Rectal smooth muscle tissue (tissue), 1 donor: ENCODE data around the gene GALNT9.
A peak's percentile ranks its signal among the peaks of the same experiment; 100 is the strongest.

ENCODE experiments used
- H3K27ac ChIP-seq: one replicate; pipeline ENCODE4 v1.7.0; 2013; ENCODE audit warnings: low read depth, low read length, inconsistent platforms
- H3K27me3 ChIP-seq: one replicate; pipeline ENCODE4 v1.7.0; 2013; ENCODE audit warnings: low read length; ENCODE audit not compliant: control insufficient read depth, insufficient read depth
- H3K36me3 ChIP-seq: one replicate; pipeline ENCODE4 v1.7.0; 2013; ENCODE audit warnings: low read length; ENCODE audit not compliant: control insufficient read depth, insufficient read depth
- H3K4me1 ChIP-seq: one replicate; pipeline ENCODE4 v1.7.0; 2013; ENCODE audit warnings: low read length; ENCODE audit not compliant: control insufficient read depth, insufficient read depth
- H3K4me3 ChIP-seq: one replicate; pipeline ENCODE4 v1.7.0; 2013; ENCODE audit warnings: low read length
- H3K9ac ChIP-seq: one replicate; pipeline ENCODE4 v1.7.0; 2013; ENCODE audit warnings: low read length

The GALNT9 gene

DNA sequence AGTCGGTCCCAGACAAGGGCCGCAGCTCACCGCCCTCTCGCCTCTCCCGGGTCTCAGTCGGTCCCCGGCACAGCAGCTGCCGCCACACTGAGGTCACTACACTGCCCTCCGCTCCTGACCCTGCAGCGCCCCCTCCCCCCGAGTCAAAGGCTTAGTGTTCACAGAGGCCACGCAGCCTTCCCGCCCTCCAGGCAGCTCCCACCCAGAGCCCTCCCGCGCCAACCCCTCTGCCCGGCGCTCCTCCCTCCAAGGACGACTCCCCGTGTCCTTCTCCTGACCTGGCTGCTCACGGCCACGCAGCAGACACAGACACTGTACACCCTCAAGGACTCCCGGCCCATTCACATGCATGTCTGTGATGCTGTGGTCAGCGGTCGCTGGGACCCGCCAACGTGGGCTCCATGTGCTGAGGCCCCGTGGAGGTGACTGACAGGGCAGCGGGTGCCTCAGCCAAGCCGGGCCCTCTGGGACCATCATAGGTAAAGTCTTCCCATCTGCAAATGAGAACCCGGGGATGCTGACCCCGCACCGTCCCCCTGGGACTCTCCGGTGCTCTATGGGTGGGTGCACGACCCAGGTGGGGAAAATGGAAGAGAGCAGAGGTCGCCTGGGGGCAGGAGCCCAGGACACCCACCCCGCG is 16.3 kb upstream of the GALNT9 start:
- peaks cover 10% of the 10 kb centered on the region for H3K4me1 ChIP-seq
- no peak overlapping the region for H3K4me3 ChIP-seq
- no peaks in the 10 kb centered on the region for H3K27me3 ChIP-seq

DNA sequence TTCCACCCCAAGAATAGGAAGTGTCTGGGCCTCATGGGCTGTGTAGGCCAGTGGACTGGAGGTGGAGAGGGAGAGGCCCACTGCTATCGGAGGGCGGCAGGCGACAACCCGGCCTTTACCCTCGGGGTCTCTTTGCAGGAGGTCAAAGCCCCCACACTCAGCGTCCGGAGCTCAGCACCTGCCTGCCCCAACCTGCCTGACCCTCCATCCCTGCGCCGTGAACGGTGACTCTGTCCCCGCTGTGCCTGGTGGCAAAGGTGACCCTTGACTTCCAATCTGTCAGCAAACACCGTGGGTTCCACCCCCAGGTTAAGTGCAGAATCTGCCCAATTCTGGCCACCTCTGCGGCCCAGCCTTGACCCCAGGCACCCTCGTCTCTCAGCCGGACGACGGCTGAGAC is 15.7 kb upstream of the GALNT9 start:
- Histone ChIP-seq H3K4me1 (peaks cover 10% of the 10 kb centered on the region), H3K27me3 (no peaks in the 10 kb centered on the region), H3K4me3 (no peak overlapping the region), H3K36me3 (no peaks in the 10 kb centered on the region), H3K9ac (no peak overlapping the region), H3K27ac (no peak overlapping the region)

More for the DNA sequence above, 16.3 kb upstream of the GALNT9 start:
- H3K9ac ChIP-seq = no peak overlapping the region
- no peaks in the 10 kb centered on the region for H3K36me3 ChIP-seq
- H3K27ac ChIP-seq = no peak overlapping the region

DNA sequence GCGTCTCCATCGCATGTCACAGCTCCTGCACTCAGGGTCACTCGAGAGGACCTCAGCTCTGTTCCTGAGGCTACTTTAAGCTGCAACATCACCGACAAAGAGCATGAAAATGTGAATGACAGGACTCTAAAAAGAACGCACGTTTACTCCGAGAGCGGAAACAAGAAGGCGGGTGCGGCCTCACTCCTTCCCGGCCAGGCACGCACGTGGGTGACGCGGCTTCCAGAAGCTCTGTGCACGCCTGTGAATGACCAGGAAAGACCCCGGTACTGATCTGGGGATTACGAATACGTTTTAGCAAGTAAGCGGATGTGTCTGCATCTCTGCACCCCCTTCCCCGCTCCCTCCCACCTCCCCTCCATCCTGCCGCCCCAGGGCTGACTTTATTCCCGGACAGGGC is 15.2 kb upstream of the GALNT9 start:
- peaks cover 10% of the 10 kb centered on the region for H3K4me1 ChIP-seq
- no peak overlapping the region for H3K27ac ChIP-seq
- no peaks in the 10 kb centered on the region for H3K36me3 ChIP-seq
- H3K9ac ChIP-seq = no peak overlapping the region
- H3K27me3 ChIP-seq = no peaks in the 10 kb centered on the region
- H3K4me3 ChIP-seq = no peak overlapping the region

DNA sequence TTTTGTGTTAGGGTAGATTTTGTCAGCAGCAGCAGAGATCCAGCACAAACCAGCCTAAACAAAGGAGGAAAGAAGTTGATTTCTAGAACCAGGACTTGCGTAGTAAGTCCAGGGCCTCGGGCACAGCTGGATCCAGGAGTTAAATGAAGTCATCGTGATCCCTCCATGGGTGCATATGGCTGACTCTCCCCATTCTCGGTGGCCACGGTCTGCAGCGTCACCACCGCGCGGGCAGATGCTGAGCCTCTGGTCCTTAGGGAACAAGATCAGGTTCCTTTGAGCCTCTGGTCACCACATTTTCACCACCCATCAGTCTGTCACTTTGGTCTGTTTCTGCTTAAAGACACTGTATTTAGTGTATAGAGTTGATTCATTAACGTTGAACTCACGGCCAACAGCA is 14.8 kb upstream of the GALNT9 start:
- peaks cover 10% of the 10 kb centered on the region for H3K4me1 ChIP-seq
- peak overlapping the region; percentile 34 for H3K27ac ChIP-seq
- H3K4me3 ChIP-seq = no peak overlapping the region
- H3K27me3 ChIP-seq = no peaks in the 10 kb centered on the region
- H3K9ac ChIP-seq = no peak overlapping the region
- H3K36me3 ChIP-seq = no peaks in the 10 kb centered on the region

DNA sequence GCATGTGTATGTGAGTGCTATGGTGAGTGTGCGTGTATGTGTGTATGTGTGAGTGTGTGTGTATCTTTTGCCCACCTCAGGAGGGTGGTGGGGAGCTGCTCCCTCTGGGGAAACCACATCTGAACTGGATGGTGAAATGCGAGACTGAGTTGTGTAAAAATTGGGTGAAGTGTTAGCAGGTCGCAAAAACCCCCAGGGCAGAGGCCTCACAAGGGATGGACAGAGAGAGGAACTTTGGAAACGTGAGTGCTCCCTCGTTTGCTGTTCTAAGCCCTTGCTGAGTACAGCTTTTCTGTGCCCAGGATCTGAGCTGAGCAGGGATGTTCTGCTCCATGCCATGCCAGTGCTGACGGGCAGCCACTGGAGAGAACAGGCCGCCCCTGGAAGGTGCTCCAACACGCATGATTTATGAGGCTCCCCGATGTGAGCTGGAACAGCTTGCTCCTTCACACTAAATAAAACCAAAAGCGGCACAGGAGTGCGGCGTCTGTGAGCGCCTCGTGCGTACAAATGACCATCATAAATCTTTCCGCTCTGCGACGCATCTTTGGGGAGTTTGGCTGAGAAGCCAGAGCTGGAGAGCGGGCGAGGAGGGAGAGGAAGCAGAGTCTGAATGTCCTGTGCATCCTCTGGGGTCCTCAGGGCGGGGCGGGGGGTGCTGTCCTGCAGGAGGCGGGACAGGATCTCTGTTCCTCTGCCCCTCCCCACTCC is 14.1 kb upstream of the GALNT9 start:
- peak overlapping the region; percentile 34 for H3K27ac ChIP-seq
- H3K4me3 ChIP-seq = no peak overlapping the region
- H3K9ac ChIP-seq = no peak overlapping the region
- H3K36me3 ChIP-seq = no peaks in the 10 kb centered on the region
- H3K4me1 ChIP-seq = peaks cover 10% of the 10 kb centered on the region
- no peaks in the 10 kb centered on the region for H3K27me3 ChIP-seq

DNA sequence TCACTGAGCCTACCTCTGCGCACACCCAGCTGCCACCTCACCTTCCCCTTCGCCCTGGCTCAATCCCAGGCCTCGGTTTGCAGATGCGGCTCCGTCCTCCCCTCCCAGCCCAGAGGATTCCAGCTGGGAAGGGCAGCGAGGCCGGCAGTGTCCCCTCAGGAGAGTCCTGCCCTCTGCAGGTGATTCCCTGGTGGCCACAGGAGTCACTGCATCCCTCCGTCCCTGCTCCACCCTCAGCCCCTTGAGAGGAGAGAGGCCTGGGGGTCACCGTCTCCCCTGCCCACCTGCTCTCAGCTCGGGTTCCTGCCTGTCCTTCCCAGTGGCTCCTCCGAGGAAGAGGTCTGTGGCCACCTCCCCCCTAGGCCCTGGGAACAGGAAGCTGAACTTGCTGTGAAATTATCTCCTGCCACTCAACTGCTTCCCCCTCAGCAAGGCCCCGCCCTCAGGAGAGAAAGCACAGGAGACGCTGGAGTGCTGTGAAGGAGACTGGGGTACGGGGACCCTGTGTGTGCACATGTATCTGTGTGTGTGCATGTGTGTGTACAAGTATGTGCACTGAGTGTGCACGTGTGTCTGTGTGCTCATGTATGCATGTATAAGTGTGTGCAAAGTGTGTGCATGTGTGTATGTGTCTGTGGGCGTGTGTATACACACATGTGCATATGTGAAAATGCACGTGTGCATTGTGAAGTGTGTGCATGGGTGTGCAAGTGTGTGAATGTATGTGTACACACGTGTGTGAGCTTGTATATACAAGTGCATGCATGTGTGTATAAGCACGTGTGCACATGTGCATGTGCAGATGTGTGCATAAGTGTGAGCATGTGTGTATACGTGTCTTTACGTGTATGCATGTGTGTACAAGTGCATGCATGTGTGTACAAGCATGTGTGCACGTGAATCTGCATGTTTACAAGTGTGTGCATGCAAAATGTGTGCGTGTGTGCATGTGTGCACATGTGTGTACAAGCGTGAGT is 13.2 kb upstream of the GALNT9 start:
- H3K27ac ChIP-seq = no peak overlapping the region
- H3K4me1 ChIP-seq = peaks cover 10% of the 10 kb centered on the region
- H3K4me3 ChIP-seq = no peak overlapping the region
- no peaks in the 10 kb centered on the region for H3K27me3 ChIP-seq
- no peaks in the 10 kb centered on the region for H3K36me3 ChIP-seq
- no peak overlapping the region for H3K9ac ChIP-seq

DNA sequence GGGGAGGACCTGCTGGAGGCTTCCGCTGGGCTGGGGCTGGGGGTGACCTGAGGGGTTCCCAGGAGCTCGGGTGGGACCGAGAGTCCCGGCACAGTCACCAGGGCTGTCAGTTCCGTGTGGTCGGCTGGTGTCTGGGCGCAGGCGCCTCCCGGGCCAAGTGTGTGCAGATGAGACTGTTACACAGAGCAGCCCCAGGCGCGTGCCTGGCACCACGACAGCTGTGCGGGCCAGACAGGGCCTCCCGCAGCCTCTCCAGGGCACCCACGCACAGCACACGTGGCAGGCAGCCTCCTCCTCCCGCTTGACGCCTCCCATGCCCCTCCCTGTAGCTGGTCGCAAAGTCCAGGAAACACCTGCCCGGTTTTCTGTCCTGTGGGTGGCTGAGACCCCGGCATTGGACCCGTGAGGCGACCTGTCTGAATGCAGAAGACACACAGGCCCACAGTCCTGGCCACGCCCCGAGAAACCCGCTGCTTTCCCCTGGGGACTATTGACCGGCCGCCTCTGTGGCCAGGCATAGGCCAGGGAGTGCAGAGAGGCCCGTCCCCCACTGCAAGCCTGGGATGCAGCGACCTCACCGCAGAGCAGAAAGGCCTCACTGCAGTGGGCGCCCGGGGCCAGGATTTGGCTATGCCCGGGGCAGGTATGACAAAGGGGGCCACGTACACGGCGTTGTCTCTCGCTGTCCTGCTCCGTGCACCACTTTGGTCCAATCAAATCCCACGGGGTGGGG is 12.1 kb upstream of the GALNT9 start:
- no peak overlapping the region for H3K9ac ChIP-seq
- peaks cover 4% of the 10 kb centered on the region for H3K27me3 ChIP-seq

DNA sequence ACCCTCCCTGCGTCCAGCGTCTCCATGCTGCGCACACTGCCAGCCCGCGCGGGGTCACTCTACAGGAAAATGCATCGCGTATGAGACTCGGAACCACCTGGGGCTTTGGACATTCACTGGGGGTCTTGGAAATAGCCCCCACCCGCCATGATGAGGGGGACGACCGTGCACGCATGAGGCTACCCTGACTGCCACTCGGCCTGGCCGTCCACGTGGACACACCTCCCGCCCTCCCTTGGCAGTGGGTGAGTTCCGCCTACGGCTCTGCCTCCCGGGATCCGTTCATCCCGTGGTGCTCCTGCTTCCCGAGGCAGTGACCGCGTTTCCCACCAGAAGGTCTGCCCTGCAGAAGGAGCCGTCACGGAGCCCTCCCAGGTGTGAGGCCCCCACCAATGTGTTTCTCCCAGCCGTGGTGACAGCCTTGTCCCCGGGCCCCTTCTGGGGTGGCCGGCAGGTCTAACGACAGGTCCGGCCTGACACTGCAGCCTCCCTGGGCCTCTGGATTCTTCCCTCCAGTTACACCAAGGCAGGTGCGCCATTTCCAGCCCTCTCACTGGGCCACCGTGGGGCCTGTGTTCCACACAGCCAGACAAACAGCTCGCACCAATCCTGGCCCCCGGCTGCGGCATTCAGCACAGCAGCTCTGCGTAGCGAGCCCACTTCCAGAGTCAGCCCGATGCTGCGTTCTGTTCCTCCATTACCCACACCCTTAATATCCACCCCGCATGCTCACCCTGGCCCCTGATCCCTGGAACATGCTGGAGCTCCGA is 11.1 kb upstream of the GALNT9 start:
- H3K4me3 ChIP-seq = no peak overlapping the region
- peaks cover 4% of the 10 kb centered on the region for H3K27me3 ChIP-seq
- peaks cover 10% of the 10 kb centered on the region for H3K4me1 ChIP-seq
- H3K9ac ChIP-seq = no peak overlapping the region
- H3K36me3 ChIP-seq = no peaks in the 10 kb centered on the region
- no peak overlapping the region for H3K27ac ChIP-seq

More for the DNA sequence above, 12.1 kb upstream of the GALNT9 start:
- H3K27ac ChIP-seq = no peak overlapping the region
- peaks cover 10% of the 10 kb centered on the region for H3K4me1 ChIP-seq
- no peaks in the 10 kb centered on the region for H3K36me3 ChIP-seq
- no peak overlapping the region for H3K4me3 ChIP-seq

DNA sequence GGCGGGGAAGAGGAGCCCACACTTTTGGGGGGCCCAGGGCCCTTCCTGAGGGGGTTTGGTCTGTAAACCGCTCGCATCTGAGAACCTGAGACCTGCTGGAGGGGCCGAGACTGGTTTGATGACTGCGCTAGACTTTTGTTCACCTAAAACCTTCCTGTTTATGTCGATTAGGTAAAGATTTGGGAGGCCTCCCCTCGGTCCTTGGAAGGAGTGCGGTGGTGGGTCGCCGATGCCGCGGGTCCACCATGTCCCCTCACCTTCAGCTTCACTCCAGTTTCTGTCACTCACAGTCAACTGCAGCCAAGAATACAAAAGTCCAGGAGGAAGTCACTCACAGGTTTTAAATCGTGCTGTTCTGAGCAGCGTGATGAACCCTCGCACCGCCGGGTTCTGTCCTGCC is 10.5 kb upstream of the GALNT9 start:
- Histone ChIP-seq H3K36me3 (no peaks in the 10 kb centered on the region), H3K4me1 (peaks cover 10% of the 10 kb centered on the region), H3K9ac (no peak overlapping the region), H3K27ac (no peak overlapping the region), H3K4me3 (no peak overlapping the region), H3K27me3 (peaks cover 4% of the 10 kb centered on the region)

DNA sequence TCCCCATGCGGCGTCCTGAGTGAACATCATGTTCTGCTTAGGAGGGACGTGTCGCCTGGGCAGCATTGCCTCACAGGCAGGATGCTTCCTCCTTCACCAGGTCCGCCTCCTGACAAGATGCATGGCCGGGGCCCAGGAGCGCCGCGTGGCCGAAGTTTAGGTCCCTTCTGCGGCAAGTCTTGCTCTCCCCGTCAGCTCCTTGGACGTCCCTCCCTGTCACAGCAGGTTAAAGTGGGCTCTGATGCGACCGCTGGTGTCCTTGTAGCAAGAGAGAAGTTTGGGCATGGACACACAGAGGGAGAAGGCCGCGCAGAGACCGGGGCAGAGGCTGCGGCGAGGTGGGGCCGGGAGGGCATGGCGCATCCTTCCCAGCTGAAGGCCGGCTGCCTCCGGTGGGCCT is 9.4 kb upstream of the GALNT9 start:
- Histone ChIP-seq H3K4me3 (no peak overlapping the region), H3K4me1 (peaks cover 5% of the 10 kb centered on the region), H3K27me3 (peaks cover 5% of the 10 kb centered on the region), H3K9ac (no peak overlapping the region), H3K27ac (no peak overlapping the region), H3K36me3 (no peaks in the 10 kb centered on the region)

DNA sequence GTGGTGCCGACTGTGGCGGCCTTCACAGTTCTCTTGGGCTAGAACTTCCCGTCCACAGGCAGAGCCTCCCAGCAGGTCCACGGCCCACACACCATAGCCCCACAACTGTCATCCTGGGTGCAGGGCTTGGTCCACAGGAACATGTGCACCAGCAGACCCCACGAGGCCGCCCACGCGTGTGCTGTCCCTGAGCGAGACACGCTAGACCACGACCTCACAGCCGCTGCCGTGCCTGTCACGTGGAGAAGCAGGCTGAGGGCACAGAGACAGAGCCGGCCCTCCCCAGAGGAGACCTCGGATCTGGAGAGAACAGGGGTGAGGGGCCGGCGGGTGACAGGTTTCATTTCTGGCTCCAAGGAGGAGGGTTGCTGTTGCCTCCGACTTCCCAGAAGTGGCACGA is 8.9 kb upstream of the GALNT9 start:
- H3K27me3 ChIP-seq = peaks cover 7% of the 10 kb centered on the region
- H3K4me3 ChIP-seq = no peak overlapping the region

More for the DNA sequence above, 8.9 kb upstream of the GALNT9 start:
- no peak overlapping the region for H3K27ac ChIP-seq
- no peak overlapping the region for H3K9ac ChIP-seq
- peaks cover 3% of the 10 kb centered on the region for H3K4me1 ChIP-seq
- H3K36me3 ChIP-seq = no peaks in the 10 kb centered on the region
